Right renal pelvis (tissue), 4 donors: ENCODE measurements around the gene PIK3IP1. TPM values are rescaled to one million over a fixed set of nuclear protein-coding genes. Genes with fewer than 3 reads are reported as not detected.

Source experiments
- polyA plus RNA-seq, 4 donors: library from polyadenylated mRNA; unstranded; fragments of 120-200 nt; gene quantifications; one replicate each; pipeline ENCODE4 v1.2.1, GENCODE V29; 2013; ENCODE audit not compliant: insufficient read length in 4 of 4

Gene PIK3IP1
- polyA plus RNA-seq, 4 donors: 12.4 to 15.2 (median 14.5) TPM

Other genes with a start within 250 kb of the PIK3IP1 start
- 10 to 100 TPM; 32.2 to 50.9 (median 35.5) TPM for gene SMTN, start 211.2 kb downstream of the PIK3IP1 start, polyA plus RNA-seq
- 10 to 100 TPM in 2 of 4 donors, 1 to 10 TPM in 2; 8.2 to 14.0 (median 10.1) TPM for gene SELENOM, start 184.9 kb downstream of the PIK3IP1 start, polyA plus RNA-seq
- gene INPP5J, start 169.5 kb downstream of the PIK3IP1 start, polyA plus RNA-seq: 1 to 10 TPM; 4.3 to 4.6 (median 4.6) TPM
- under 1 TPM; 0.10 to 0.21 (median 0.18) TPM for gene PLA2G3, start 152.0 kb downstream of the PIK3IP1 start, polyA plus RNA-seq
- 10 to 100 TPM; 53.1 to 58.7 (median 55.8) TPM for gene RNF185, start 132.3 kb downstream of the PIK3IP1 start, polyA plus RNA-seq
- gene LIMK2, start 80.2 kb downstream of the PIK3IP1 start, polyA plus RNA-seq: 10 to 100 TPM; 52.5 to 57.4 (median 53.0) TPM
- gene PATZ1, start 53.9 kb upstream of the PIK3IP1 start, polyA plus RNA-seq: 10 to 100 TPM; 74.4 to 82.5 (median 77.8) TPM
- 10 to 100 TPM; 84.2 to 99.3 (median 93.9) TPM for gene DRG1, start 107.1 kb upstream of the PIK3IP1 start, polyA plus RNA-seq
- 10 to 100 TPM; 42.4 to 47.8 (median 46.5) TPM for gene EIF4ENIF1, start 197.4 kb upstream of the PIK3IP1 start, polyA plus RNA-seq
- 10 to 100 TPM; 20.9 to 26.1 (median 23.5) TPM for gene SFI1, start 204.0 kb upstream of the PIK3IP1 start, polyA plus RNA-seq